GM13976 (cell line): ENCODE measurements around the gene AXDND1.
"Not testable (repeated sequence)": the region's sequence is repeated elsewhere in the genome, so short reads cannot be mapped to it uniquely, and the experiment has no call there.

Source experiments
- DNase-seq: peaks from one replicate; pipeline ENCODE4 v3.0.0; 2012; ENCODE audit warnings: low spot score
- in situ Hi-C: fragments of 300-500 bp; cut with MboI; formaldehyde crosslinking; loops from one replicate; pipeline ENCODE4 v1.12.0; 2022; ENCODE audit warnings: low sequenced_read_pairs, mixed read lengths, inconsistent platforms; ENCODE audit not compliant: unreplicated experiment
- TF ChIP-seq, protein P1 (sequence below): IDR thresholded peaks from 2 replicates; pipeline ENCODE4 v1.5.1; 2012; ENCODE audit warnings: borderline replicate concordance, mild to moderate bottlenecking; ENCODE audit not compliant: insufficient read depth; ENCODE audit errors: extremely low read depth, missing control alignments, control extremely low read depth

Gene AXDND1

GRCh38 chr1:179510038-179510437 lies 144.3 kb downstream of the AXDND1 start:
- in situ Hi-C loops = no loop called here
- DNase-seq = peak; percentile 3
- TF ChIP-seq, protein P1, sequence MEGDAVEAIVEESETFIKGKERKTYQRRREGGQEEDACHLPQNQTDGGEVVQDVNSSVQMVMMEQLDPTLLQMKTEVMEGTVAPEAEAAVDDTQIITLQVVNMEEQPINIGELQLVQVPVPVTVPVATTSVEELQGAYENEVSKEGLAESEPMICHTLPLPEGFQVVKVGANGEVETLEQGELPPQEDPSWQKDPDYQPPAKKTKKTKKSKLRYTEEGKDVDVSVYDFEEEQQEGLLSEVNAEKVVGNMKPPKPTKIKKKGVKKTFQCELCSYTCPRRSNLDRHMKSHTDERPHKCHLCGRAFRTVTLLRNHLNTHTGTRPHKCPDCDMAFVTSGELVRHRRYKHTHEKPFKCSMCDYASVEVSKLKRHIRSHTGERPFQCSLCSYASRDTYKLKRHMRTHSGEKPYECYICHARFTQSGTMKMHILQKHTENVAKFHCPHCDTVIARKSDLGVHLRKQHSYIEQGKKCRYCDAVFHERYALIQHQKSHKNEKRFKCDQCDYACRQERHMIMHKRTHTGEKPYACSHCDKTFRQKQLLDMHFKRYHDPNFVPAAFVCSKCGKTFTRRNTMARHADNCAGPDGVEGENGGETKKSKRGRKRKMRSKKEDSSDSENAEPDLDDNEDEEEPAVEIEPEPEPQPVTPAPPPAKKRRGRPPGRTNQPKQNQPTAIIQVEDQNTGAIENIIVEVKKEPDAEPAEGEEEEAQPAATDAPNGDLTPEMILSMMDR = no peak

DNA sequence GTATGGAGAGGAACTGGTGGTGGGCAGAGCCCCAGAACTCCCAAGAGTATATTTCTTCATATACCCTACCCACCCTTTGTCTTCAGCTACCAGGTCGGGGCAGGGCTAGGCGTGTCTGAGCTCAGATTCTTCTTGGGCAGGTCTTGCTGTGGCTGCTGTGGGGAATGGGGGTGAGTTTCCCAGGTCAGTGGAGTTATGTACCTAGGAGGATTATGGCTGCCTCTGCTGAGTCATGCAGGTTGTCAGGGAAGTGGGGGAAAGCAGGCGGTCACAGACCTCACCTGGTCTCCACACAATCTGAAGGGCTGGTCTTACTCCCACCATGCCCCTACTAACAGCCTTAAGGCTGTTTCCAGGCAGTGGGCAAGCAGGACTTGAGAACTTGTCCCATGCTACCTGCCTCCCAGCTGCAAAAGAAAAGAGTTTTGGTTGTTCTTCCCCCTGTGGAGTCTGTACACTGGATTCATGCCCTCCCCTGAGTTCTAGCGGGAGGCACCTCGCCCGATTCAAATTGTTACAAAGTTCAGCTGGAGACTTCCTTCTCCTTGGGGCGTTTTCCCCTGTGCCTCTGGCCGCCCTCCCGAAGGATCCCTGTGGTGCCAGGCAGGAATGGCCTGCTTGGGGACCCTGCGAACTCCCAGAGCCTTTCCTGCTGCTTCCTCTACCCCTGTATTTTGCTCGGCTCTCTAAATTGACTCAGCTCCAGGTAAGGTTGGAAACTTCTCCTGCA lies 151.4 kb downstream of the AXDND1 start:
- TF ChIP-seq, protein P1 = no peak
- in situ Hi-C loops = no loop called here
- no peak for DNase-seq

DNA sequence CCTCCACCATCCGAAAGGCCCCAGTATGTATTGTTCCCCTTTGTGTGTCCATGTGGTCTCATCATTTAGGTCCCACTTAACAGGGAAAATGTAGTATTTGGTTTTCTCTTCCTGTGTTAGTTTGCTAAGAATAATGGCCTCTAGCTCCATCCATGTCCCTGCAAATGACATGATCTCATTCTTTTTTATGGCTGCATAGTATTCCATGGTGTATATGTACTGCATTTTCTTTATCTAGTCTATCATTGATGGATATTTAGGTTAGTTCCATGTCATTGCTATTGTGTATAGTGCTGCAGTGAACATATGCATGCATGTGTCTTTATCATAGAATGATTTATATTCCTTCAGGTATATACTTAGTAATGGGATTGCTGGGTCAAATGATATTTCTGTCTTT lies 152.8 kb downstream of the AXDND1 start:
- in situ Hi-C loops, DNase-seq: not testable (repeated sequence)

DNA sequence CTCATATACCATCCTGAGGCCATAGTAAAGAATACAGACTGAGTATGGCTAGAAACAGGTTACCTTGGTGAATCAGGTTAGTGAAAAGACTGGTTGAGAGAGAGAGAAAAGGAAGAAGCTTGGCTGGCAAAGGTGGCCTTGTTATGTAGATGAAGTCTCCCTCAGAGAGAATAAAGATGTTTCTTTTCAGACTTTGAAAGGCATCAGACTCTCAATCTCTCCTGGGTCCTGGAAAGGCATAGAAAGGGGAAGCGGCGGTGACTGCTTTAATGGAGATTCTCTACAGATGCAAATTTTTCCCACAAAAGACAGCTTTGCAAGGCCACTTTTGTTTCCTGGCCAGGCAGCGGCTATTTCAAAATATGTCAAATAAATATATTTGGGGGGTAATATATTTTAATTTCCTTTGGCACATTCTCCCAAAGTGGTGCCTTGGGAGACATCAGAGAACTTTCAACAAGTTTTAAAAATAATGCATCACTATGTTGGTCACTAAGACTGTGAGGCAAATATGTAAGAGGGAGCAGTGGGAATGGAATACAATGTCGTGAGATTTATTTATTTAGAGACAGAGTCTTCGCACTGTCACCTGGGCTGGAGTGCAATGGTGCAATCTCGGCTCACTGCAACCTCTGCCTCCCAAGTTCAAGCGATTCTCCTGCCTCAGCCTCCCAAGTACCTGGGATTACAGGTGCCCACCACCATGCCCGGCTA lies 163.9 kb downstream of the AXDND1 start:
- in situ Hi-C loops = no loop called here
- TF ChIP-seq, protein P1 = no peak
- no peak for DNase-seq

- DNase-seq = no peak
- in situ Hi-C loops = no loop called here
- TF ChIP-seq, protein P1 = no peak
Observed at GRCh38 chr1:179530352-179530751, 164.6 kb downstream of the AXDND1 start.

DNA sequence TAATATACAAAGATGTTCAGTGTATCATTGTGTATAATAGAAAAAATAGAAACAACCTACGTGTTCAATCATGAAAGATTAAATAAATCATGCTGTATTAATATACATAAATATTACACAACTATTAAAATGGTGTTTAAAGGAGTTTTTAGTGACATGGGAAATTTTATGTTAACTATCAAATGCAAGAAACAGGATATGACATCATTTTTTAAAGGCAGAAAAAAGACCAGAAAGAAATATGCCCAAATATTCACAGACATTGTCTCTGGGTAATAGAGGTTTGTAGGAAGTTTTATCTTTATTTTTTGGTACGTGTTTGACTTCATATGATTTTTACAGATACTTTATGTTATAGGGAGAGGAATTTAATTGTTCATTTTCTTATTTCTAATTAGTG lies 176.0 kb downstream of the AXDND1 start:
- in situ Hi-C loops = no loop called here
- no peak for DNase-seq
- TF ChIP-seq, protein P1 = no peak

DNA sequence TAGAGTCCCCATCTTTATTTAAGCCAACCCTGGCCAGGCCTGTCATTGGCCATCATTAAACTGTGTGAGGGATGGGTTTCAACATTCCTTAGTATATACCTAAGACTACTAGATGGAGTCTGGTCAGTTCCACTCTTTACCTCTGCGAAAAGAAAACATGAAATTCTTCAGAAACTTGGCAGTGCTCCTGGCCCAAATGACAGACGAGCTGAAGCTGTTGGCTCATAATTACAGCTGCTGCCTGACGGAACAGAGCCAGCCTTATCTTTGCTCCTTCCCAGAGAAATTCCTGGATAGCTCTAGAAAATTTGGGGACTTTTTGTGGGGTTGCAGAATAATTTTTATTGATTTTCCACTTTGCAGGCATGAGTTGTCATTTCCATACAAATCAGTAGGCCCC lies 179.6 kb downstream of the AXDND1 start:
- in situ Hi-C loops = no loop called here
- TF ChIP-seq, protein P1 = no peak
- DNase-seq = no peak
